RCC 7860 (cell line): ENCODE data around the gene MPND.

ENCODE experiments used
- DNase-seq: peaks from one replicate; pipeline ENCODE4 v3.0.0-alpha.2; 2015; ENCODE audit warnings: low spot score
- FAIRE-seq: peaks from 2 replicates; lab custom pipeline; 2012; peaks lifted over from hg19 to GRCh38; lab: Jason Lieb, UNC

Gene MPND

DNA sequence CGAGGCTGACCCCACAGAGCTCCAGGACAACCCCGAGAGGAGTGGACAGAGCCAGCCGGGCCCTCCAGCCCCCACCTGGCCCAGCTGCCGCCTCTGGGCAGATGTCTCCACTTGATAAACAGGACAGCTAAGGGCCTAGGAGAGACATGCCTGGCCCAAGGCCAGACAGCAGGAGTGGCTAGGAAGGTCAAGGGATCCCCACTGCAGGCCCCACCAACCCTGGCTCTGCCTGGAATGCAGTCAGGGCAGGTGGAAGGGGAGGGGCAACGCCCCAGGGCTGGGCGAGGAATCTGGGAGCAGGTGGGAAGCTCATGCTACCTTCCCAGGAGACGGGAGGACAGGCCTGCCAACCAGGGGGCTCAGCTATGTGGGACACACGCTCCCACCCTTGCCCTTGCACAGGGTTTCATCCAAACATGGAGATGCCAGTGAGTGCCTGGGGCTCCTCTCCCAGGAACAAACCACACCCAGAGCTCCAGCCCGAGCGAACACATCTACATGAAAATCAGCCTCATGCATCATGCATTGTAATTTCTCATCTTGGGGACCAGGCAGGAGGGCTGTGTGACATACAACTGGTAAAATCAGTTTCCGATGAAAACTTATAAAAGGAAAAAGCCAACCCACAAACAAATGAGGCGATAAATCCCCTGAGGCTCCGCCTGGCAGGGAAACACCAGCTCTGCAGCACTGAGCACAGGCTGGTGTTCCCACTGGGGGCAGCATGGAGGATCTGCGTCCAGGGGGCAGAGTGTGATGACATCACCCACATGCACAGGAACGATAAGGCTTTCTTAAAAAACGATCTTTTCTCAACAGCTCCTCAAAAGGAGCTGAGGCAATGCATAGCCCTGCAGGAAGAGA, 32.0 kb downstream of the MPND start:
- peak; percentile 41 for DNase-seq

GRCh38 chr19:4376028-4376670, 32.8 kb downstream of the MPND start:
- FAIRE-seq, result no peak
- no peak for DNase-seq

More for the DNA sequence above, 32.0 kb downstream of the MPND start:
- FAIRE-seq, result no peak

GRCh38 chr19:4376671-4376990, 33.3 kb downstream of the MPND start:
- no peak for FAIRE-seq
- no peak for DNase-seq

DNA sequence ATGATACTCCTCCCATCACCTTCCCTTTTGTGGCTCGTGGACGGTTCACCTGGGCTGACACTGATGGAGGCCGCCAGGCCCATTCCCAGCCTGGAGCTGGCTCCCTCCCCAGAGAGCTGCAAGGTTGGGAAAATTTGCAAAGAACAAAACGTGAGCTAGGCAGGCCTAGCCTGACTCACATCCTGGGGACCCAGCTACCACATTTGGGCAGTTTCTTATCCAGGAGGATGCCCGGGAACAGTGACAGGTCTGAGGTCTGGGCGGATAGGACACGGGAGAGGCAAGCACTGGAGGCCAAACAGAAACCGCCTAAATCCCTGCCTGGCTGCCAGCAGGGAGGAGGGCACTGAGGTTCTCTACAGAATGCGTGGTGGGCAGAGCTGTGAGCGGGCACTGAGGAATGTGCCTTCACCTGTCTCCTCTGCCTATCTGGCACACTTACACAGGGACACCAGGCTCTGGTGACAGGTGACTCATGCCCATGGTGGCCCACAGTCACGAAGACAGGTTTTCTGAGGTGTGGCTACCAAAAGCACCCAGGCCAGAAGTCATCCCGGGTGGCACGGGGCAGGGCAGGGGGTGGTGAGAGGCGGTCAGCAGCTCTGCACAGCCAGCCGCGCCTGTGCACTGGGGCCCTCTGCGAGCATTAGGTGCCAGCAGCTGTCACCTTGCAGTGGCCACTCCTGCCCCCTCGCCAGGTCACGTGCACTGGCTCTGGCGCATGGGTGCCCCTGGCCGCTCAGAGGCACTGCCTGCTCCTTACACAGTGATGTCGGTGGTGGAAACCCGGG, 33.8 kb downstream of the MPND start:
- FAIRE-seq (peak; percentile 68), DNase-seq (peak; percentile 76)

GRCh38 chr19:4378886-4379285, 35.5 kb downstream of the MPND start:
- DNase-seq (no peak), FAIRE-seq (no peak)

DNA sequence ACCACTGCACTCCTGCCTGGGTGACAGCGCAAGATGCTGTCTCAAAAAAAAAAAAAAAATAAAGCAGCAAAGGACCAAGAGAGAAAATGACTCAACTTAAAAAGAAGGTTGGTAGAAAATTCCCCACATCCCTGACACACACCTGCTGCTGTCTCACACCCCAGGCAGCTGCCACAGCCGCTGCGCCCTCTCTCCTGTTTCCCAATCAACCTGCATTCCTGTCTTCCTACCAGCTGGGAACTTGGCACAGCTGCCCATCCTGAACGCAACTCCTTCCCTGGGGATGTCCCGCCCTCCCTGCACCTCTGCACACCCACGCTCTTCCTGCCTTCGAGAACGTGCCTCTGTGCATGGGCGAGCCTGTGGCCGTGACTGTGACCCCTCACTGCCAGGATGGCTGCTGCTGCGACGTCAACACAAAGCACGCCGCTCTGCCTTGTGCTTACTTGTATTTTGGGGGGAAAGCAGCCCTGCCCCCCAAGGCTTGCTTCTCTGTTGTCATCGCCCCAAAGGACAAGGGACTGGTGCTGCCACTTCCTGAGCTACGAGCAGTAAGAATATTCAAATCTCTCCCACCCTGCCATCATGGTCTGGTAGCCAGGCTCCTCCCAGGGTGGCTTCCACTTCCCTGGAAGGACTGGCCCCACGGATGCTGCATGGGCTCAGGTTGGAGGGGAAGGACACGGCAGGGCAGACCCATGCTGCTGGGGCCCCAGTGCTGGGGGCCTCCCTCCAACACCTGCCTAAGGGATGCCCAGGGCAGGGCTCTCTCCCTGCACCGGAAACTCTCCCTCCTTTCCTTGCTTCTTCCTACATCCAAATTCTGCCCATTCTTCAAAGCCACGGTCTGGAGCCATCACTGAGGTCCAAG, 36.3 kb downstream of the MPND start:
- FAIRE-seq, result peak; percentile 77
- peak; percentile 89 for DNase-seq

DNA sequence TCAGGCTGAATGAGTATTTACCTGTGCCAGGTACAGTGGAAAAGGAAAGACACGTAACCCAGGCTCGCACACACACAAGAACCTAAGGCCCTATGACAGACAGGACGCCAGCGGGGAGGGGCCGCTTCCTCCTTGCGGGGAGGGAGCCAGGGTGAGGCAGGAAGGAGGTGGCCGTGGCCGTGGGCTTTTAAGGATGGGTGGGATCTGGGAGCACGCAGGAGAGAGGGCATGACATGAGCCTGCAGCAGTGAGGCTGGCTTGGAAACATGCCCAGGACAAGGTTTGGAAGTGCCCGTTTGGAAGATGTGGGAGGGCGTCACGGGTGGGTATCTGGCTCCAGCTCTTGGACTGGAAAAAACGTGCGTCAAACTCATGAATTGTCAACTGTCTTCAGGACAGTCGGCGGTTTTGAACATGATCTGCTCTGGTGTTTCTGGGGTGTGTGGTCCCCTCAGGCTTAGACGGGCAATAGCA, 36.9 kb downstream of the MPND start:
- DNase-seq (no peak), FAIRE-seq (no peak)

GRCh38 chr19:4385291-4386040, 42.1 kb downstream of the MPND start:
- FAIRE-seq, result no peak
- no peak for DNase-seq

- no peak for FAIRE-seq
- DNase-seq, result no peak
Measured at GRCh38 chr19:4386041-4386782, 42.9 kb downstream of the MPND start.

DNA sequence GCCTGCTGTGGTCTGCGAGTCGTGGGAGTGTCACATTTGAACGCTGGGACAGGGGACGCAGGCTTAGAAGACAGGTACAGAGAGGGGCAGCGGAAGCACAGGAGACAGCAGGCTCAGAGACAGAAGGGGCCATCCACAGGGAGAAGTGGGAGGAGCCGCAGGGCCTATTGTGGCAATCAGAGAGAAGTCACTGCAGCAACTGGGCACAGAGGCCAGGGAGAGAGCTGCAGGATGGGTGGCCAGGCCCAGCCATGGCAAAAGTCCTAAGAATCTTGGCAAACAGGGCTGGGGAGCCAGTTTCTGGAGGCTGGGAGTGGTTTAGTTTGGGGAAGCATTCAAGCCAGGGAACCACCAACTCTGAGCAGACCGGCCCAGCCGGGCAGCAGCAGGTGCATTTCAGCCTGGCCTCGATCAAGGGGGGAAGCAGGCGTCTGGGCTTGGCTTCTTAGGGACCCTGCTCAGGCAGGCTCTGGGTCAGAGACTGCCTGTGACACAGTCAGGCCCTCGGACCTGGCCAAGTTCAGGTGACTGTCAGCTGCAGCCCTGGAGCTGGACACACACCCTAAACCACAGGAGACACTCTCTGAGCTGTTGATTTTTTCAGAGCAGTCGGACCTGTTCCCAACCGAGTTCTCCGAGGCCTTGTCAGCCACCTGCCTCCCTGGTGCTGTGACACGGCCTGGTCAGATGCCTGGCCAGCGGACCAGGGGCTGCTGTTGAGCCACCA, 45.1 kb downstream of the MPND start:
- FAIRE-seq, result no peak
- DNase-seq, result no peak

DNA sequence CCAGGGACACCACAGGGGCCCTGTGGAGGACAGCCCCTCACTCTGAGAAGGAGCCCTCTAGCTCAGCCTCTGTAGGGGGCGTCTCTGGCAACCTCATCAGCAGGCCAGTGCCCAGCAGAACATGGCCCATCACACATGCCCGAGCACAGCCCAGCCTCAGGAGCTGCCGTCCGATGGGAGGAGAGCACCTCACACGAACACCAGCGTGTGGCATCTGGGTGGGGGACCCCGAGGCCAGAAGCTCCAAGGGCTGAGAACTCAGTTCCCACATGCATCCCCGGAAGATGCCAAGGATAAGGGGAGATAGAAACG, 45.7 kb downstream of the MPND start:
- no peak for DNase-seq
- FAIRE-seq, result no peak

- FAIRE-seq (no peak), DNase-seq (no peak)
Measured at GRCh38 chr19:4389511-4390016, 46.2 kb downstream of the MPND start.

GRCh38 chr19:4390017-4390566, 46.7 kb downstream of the MPND start:
- FAIRE-seq, result no peak
- DNase-seq, result no peak

DNA sequence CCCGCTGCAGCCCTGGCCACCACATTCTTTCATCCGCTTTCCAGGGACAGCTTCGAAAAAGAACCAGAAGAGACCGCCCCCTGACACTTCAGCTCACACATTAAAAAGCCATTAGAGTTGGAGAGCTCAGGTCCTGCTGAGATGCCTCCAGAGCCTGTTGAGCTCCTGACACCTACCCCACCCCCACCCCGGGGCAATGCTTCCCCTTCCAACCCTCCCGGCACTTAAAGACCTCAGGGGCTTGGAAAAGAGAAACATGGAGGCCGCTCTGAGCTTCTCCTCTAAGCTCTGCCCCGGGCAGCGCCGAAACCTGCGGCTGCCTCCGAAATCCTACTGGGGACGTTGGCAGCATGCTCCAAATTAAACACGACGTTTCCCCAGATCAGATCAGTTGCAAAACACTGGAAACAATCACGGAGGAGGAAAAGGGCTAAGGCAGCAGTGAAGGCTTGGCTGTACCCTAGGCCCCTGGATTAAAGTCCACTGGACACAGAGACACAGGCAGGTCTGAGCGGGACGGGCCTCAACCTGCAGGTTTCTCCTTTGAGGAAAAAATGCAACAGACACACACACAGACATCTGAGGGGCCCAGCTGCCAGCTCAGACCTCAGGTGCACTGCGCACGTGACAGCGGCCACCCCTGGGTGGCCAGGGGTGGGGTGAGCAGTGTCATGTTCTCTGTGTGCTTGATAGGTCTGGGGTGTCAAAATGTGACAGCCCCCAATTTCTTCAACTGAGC, 47.4 kb downstream of the MPND start:
- FAIRE-seq, result no peak
- no peak for DNase-seq

DNA sequence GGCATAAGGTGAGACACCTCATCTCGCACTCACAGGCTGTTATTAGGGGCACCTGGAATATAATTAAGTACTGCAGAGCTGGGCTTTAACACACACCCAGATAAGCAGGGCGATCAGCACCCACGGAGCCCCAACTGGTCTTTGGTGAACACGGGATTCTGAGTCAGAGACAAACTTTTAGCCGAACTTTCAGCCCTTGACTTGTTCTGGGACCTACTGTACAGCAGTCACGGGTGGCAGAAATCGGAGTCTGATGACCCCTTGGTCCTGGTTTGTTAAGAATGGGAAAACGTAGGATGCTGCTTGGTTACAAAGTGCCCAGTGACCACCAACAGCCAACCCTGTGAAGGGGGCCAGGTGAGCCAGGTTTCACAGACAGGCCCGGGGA, 47.9 kb downstream of the MPND start:
- DNase-seq, result no peak
- FAIRE-seq, result no peak

DNA sequence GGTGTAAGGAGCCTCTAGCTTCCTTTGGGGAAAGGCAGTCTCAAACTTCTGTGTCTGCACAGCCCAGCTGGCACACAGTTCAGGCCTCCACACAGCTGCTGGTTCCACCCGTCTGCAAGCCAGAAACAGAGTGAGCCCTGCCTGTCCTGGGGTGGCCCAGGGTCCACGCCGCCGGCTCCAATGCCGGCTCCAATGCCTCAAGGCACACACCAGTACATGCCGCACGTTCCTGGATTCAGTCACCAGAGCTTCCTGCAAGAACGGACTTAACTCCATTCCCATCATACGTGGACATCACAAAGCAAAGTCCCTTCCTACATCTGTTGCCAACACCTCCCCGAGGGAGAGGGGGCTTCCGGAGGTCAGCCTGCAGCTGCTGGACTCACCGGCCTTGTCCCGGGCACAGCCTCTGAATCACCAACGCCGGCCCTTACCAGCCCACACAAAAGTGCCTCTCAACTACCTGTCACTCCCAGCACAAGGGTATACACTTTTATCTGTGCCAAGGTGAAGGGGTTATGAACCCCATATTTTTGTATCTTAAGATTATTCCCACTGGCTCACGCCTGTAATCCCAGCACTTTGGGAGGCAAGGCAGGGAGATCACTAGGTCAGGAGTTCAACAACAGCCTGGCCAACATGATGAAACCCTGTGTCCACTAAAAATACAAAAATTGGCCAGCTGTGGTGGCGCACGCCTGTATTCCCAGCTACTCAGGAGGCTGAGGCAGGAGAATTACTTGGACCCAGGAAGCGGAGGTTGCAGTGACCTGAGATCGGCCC, 48.5 kb downstream of the MPND start:
- DNase-seq (no peak), FAIRE-seq (no peak)
